ENCODE results near the gene BRWD1.

The BRWD1 gene

DNA sequence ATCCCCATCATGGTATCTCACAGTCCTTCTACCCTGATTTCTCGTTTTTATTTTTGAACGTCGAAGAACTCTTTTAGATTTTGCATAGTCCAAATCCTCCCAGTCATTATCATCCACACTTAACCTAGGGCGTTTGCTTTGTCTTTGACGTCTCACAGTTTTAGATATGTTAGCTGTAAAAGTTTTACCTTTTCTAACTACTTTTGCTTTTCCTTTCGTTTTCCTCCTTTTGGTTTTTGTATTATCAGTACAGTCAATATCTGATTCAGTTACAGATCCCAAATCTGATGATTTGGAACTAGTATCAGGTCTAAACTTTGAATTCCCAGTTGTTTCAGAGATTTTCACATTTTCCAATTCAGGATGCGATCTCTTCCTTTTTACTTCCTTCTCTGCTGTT lies 117.1 kb downstream of the BRWD1 start:
- no peak for DNase-seq

DNA sequence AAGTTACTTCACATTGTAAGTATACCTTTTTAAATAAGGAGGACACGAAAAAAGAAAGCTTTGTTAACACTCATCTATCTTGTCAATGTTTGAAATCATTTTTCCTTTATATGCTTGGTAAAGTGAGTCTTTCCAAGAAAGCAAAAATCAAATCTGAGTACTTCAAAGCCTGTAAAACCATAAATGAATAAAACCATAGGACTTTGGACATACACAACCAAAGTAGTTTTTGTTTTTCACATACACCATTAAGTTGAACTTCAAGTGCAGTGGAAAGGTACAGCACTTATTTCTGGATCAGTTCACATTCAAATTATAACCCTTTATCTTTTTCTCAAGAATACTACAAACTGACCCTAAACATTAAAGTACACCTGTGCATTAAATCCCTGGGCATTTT lies 120.1 kb downstream of the BRWD1 start:
- DNase-seq = no peak

DNA sequence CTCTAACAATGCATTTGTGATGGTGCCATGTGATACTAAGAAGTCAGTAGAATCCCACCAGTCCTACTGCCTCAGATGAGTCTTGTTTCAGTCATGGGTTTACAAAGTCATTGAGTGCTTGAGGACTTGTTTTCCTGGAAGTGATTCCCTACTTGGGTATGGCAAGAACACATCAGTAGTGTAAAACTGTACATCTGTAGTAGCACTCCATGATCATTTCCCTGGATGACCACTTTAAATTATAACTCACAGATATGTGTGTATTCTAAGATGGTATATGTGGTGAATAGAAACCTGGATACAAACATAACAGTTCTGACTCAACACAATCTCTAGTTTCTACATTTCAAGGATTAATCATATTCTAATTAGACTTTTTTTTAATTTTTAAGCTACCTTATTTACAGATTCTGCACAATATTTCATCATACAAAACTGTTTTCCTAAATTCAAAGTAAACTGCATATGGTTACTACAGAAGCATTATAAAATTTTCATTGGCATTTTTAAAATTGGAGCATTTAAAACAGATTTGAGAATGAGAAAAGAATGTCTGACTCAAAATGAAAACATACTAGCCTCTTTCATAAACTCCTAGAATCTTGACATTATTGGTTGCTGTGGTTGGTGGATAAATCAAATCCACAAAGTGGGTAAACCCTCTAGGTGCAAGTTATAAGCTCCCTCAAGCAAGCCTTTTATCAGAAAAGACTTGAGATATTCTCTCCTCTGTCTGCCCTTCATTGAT lies 123.4 kb downstream of the BRWD1 start:
- DNase-seq = no peak

DNA sequence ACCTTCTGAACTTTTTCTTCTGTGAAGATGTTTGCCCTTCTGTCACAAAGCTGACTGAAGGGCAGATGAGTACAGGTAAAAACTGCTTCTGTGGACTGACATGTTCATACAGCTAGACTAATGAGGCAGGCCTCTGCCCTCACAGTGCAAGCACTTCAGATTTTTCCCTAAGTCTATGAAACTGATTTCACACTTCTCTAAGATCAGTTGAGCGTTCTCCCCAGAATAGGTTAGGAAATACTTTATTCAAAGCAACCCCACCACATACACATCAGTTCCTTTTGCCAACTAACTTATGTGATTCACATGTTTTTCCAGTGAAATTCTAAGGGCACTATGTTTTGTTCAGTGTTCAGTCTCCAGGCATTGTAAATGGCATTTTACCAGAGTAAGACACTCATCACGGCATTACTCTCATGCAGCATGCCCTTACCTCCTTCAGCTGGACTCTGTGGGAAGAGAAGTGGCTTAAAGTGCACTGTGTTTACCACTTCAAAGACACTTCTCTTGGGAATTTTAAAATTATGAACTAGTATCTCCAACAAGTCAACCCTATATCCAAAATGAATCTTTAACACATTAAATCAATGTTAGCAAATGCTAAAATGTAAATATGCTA lies 124.8 kb downstream of the BRWD1 start:
- peak in 1 of 2 donors; percentile 2 for DNase-seq

DNA sequence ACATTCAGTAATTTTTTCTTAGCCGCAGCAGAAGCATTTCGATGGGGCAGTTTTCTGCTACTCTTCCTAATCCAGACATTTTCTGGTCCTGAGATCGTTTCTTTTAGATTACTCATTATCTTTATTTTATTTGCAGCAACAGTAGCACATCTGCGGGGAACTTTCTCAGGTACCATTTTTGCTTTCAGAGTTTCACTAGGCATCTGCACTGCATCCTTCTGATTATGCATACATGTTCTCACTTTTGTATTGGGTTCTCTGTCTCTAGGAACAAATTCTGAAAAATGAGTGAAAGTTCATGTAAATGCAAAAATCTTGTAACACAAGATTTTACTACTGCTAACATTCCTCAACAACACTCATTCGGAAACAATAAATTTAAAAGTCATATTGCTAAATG lies 126.3 kb downstream of the BRWD1 start:
- DNase-seq = no peak

DNA sequence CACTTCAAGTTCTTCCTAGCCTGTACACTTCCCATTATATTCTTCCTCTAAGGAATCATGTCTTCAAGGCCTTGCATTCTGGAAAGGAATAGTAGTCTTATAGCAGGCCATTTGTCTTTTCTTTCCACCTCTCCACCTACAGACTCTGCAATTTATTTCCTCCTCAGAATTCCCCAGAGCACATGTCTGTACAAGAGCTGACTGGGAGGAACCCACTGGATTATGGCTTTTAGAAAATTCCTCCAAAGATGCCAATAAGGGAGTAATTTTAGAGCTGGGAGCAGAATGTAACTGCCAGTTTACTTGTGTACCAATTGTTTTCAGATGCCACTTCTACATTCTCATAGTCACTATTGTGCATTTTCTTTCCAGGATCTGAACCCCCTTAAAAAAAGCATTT lies 126.8 kb downstream of the BRWD1 start:
- no peak for DNase-seq

DNA sequence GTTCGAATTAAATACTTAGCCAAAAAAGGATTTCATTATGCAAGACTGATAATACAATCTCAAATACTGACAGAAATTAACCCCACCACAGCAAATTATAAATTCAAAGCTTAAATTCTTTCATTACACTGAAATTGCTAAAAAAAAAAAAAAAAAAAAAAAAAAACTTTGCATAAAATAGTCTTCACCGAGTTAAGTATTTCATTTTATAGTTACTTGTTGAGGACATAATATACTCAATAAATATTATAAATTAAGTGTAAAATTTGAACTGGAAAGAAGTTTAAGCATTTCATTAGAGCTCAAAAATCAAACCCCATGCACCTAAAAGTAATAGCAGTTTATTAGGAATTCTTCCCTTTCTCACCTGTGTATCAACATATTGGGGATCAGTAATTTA lies 128.3 kb downstream of the BRWD1 start:
- no peak for DNase-seq

DNA sequence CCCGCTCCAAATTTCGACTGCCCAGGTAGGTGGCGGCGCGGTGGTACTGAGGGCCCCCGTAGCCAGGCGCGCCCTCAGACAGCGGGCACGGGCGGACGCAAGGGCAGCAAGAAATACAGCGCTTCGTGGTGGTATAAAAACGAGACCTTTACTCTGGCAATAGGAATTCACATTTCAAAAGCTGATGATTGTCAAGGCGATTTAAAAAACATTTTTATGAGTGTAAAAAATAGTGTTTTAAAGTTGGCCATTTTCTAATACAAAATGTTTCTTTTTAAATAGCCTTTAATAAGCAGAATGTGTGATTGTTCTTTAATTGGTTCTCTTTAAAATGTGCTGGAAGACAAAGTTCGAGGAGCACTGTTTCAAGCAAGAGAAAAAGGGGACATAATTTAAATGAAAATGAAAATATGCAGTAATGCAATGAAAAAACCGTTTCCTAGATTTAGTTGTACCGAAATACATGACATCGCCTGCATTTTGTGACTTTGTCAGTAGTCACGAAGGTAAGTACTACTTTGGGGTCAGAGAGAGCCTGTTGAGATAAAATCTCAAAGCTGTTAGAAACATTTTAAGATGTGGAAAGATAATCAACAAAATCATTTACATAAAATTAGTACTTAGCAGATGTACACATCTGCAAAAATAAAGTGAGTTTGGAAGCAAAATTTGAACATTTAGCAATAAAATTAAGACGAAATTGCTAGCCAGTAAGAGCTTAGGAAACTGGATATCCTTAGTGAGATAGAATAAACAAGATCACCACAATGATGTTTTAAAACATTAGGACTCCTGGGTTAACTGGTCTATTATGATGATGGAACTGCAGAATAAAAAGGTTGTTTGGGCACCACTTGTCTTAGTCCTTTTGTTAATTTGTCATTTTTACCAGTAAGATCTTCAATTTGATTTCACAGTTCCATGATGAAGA lies 129.1 kb downstream of the BRWD1 start:
- DNase-seq = peak in 1 of 2 donors; percentile 10

DNA sequence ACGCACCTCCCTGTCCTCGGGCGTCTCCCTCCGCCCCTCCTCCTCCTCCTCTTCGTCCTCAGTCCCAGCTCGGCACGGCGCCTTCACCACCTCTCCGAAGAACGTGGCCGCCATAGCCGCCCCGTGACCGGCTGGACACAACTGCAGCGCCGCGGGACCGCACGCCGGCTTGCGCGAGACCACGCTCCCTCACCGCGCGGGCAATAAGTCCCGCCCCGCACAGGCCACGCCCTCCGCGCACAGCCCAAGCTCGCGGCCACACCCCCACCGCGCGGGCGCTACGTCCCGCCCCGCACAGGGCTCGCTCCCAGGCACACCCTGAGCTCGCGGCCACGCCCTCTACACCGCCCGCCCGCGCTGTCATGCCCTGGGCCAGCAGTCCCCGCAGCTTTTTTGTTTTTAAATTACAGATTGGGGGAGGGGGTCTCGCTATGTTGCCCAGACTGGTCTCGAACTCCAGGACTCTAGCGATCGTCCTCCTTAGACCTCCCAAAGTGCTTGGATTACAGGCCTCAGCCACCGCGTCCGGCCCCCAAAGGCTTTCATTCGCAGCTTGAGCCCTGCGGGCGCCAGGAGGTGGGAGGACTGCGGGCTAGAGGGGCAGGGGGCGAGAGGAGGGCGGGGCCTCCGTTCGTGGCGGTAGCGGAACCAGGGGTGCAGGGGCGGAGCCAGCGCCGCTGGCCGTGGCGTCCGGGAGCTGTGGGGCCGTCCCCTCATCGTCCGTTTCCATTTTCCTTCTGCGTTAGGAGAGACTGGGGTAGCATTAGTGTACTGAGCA lies 130.0 kb downstream of the BRWD1 start, which contains the start of gene PSMG1:
PSMG1 (minus strand) TSS at position 180 of the 778 bp plus-strand sequence; CDS start at position 114, 66 bp downstream.
- peak; percentile 97 to 98 for DNase-seq

DNA sequence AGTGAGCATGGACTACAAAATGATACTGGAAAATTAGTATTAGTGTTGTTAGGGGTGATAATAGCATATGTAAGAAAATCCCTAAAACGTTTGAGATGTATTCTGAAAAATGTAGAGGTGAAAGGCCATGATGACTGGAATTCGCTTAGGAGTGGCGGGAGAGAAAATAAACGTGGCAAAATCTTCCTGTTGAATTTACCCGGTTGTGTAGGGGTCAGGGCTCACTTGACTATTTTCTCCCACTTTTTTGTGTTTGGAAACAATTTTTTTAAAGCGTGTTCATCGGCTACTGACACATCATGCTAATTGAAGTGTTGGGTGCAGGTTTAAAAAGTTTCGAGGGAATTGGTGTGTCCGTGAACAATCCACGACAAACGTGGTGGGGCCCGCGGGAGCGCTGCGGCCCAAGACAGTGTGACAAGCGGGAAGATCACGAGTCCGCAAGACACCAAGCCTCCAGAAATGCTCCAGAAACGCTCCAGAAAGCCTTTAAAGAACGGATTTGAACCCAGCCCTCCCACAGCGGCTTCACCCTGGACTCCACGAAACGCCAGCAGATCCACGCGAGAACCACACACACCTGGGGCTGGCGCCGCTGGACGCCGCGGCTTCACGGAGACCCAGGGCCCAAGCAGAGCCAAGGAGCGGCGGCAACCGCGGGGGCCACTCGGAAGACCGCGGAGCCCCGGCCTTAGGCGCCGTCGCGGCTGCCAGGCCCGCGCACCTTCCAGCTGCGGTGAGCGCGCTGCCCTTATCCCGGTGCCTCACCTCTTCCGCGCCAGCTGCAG lies 130.8 kb downstream of the BRWD1 start:
- peak; percentile 17 to 33 for DNase-seq

DNA sequence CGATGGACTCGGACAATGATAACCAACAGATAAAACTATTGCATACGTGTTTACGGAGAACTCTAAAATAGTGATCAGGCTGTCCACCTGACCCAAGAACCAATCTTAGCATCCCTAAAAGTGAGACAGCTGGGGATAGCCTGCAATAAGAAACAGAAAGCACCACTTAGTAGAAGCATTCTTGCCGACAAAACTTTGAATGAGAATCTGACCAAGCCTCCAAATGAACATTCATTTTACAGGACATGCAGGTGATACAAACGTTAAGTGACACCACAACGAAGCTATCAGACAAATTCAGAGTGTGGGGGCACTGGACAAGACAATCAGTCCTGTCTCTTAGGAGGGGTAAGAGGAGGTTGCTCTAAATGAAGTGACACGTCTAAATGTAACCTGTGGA lies 131.4 kb downstream of the BRWD1 start:
- DNase-seq = no peak

DNA sequence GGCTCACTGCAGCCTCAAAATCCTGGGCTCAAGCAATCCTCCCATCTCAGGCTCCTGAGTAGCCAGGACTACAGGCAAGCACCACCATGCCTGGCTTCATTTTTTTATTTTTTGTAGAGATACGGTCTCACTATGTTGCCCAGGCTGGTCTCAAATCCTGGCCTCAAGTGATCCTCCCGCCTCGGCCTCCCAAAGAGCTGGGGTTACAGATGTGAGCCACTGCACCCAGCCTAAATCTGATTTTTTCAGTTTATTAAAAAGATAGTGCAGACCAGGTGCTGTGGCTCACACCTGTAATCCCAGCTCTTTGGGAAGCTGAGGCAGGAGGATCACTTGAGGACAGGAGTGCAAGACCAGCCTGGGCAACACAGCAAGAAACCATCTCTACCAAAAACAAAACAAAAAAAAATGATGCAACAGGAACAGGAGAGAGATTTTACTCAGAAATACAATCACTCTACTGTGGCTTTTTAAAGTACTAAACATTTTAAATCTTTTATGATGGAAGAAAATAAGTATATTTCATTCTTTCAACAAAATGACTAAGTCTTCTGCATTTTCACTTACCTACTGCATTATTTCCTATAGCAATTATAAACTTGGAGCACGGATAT lies 132.1 kb downstream of the BRWD1 start:
- no peak for DNase-seq

DNA sequence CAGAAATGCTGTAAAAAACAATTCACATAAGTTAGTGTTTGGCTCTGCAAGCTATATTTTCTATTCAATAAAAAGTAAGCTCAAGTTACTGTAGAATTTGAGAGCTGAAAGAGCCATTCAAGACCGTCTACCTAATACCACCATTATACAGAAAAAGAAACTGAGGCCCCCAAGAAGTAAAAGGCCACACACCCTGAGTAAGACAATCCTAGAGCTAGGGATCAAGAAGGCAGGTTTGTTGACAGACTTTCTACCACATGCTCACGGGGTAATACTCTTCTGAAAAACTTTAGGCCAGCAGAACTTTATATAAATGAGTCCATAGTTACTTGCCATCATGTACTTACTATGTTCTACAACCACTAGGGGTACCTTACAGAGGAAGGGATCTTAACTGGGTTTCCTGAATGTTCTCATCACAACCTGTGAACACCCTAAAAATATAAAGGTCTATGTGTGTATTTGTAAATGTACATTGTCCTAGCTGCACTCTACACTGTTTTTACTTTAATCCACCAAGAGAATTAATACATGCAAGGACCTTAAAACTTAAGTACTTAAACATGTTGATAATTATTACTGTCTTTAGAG lies 132.9 kb downstream of the BRWD1 start:
- DNase-seq = no peak

DNA sequence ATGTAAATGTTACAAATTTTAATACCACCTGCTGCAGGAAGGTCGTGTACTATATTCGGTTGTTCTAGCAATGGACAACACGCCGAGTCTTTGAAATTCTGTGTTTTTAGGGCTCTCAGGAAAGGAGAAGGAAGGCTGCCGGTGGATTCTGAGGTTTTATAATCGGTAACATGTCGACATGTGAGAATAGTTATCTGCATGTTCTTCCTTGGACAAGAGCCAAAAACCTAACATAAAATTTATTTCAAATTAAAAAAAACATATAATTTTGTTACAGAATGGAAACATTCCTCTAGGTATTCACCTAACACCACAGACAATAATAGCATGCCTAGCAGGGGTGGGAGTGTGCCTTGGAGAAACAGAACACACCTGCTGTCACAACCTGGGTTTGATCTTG lies 135.0 kb downstream of the BRWD1 start:
- no peak for DNase-seq

DNA sequence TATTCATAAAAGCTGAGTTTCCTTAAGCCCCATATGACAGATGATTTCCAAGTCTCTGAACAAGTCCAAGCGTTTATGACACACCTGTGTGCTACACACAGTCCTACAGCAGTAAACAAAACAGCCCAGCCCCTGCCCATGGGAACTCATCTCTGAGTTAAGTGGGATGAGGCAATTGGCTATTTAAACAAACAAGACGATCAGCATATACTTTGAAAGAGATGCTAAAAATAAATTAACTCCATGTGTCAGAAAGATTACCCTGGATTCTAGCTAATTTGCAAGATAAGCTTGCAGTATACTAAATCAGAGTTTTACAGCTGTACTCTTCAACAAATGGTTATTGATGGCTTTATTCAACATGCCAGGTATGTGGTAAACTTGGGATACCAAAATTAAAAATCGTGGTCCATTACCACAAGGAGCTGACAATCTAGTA lies 137.1 kb downstream of the BRWD1 start:
- no peak for DNase-seq

DNA sequence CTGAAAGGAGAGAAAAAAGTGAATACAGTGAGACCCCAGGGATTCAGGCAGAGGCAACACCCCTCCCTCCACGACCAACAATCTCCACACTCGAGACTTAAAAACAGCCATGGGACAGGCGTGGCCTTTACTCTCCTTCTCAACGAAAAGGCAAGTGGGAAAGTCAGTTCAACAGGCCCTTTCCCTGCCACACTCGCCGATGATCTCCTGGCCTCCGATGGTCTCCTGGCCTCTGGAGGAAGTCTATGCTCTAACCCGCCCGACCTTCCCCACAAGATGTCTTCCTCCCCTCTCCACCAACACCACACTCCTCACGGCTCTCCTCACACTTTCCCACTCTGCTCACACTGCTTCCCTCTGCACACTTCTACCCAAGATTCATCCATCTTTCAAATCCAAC lies 137.8 kb downstream of the BRWD1 start:
- DNase-seq = no peak

DNA sequence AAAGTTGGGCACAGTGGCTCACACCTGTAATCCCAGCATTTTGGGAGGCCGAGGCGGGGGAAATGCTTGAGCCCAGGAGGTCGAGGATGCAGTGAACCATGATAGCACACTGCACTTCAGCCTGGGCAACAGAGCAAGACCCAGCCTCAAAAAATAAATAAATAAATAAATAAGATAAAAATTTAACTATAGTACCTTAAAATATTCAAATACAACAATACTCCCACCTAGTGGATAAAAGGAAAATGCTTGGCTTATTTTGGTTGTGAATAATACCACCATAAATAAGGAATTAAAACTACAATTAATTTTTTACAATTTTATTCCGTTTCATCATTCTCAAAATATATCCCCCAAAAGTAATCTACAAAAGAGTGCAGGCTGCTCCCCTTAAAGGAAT lies 138.3 kb downstream of the BRWD1 start:
- DNase-seq = peak in 1 of 2 donors; percentile 45

DNA sequence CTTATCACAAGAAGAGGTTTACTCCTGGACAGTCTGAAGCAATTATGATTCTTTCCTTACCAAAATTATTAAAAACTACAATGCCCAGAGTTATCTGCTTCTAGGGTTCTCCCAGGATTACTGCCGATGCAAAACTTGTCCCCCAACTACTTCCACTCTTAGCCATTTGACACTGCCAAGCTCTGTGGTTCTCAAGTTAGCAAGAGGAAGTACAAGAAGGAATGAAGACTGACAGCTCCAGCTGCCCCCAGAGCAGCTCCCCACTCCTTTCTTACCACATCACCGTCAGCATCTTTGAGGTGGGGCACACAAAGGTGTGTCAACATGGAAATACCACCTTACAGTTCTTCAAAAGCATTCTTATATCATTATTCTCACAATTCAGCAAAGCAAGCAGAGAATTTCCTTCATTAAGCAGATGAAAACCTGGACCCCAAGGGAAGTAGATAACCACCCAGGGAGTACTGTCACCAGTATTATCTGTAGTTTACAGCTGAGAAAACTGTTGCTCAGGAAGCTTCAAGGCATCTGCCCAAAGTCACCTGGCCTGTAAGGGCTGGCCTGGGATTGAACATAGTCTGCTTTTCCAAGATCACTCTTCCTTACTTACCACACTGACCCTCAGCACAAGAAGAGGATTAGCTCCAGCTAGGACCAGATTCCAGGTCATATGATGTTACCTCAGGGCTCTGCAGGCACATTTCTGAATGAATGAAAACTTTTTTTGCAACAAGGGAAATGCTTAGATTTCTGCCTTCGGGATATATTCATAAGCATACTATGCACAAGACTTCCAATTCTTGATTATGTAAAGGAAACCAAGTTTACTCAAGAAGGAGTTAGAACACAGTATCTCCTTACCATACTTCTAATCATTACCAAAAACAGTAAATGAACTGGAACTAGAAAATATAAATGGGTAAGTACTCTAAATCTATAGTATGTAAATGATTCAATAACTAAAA lies 139.4 kb downstream of the BRWD1 start:
- no peak for DNase-seq

DNA sequence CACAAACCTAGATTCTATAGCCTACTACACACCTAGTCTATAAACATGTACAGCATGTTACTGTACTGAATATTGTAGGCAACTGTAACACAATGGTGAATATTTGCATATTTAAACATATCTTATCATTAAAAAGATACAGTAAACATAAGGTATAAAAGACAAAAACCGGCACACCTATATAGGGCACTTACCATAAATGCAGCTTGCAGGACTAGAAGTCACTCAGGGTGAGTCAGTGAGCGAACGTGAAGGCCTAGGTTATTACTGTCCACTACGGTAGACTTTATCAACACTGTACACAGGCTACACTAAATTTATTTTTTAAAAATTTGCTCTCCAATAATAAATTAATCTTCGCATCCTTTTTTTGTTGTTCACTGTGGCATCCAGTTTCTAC lies 143.5 kb downstream of the BRWD1 start:
- DNase-seq = no peak

Data from inflammatory macrophage (primary cell).